Right lobe of liver (tissue), 6 donors: ENCODE data around the gene LMTK2. TPM values are rescaled to one million over a fixed set of nuclear protein-coding genes. Genes with fewer than 3 reads are reported as not detected.

ENCODE experiments used
- ATAC-seq, 4 donors: fragments of 200-7000 bp; cut with Tn5 transposase; one replicate each; pipeline ENCODE4 v1.9.1; 2020; ENCODE audit warnings: mild to moderate bottlenecking in 4 of 4, moderate library complexity in 4 of 4
- DNase-seq, 3 donors: peaks; one replicate each; pipeline ENCODE4 v3.0.0-alpha.2; 2020
- H3K27ac ChIP-seq, 3 donors: fragments of 200-600 bp; one replicate each; pipeline ENCODE4 v1.8.0; 2022
- H3K27me3 ChIP-seq, 2 donors: fragments of 200-600 bp; one replicate each; pipeline ENCODE4 v1.8.0; 2022
- H3K36me3 ChIP-seq, 4 donors: fragments of 200-600 bp; sonication (generic) in 1 of 4; one replicate each; pipeline versions ENCODE4 v1.5.1 to v1.8.0; 2017 to 2022; ENCODE audit warnings: control low read depth in 1 of 4
- H3K4me1 ChIP-seq, 4 donors: fragments of 200-600 bp; sonication (generic) in 1 of 4; one replicate each; pipeline versions ENCODE4 v1.5.1 to v1.8.0; 2017 to 2022; ENCODE audit warnings: control low read depth in 1 of 4
- H3K4me3 ChIP-seq, 3 donors: fragments of 200-600 bp; one replicate each; pipeline ENCODE4 v1.8.0; 2022
- H3K9me3 ChIP-seq, 4 donors: fragments of 200-600 bp; sonication (generic) in 1 of 4; one replicate each; pipeline versions ENCODE4 v1.5.1 to v1.8.0; 2017 to 2022; ENCODE audit warnings: control low read depth in 1 of 4
- POLR2A ChIP-seq: fragments of 450-650 bp; IDR thresholded peaks from one replicate; pipeline ENCODE4 v1.6.1; 2017; ENCODE audit warnings: antibody characterized with exemption, mild to moderate bottlenecking
- WGBS: methylation state at CpG from one replicate; pipeline ENCODE4 v1.1.6; 2018; ENCODE audit warnings: low coverage, low lambda C conversion rate; ENCODE audit not compliant: insufficient coverage; ENCODE audit errors: missing lambda C conversion rate; 5-methylcytosine and 5-hydroxymethylcytosine counted together
- intact Hi-C, 2 donors: fragments of 100-400 bp; cut with DNase I; formaldehyde crosslinking; loops; one replicate each; pipeline versions ENCODE4 v1.11.2 to v1.14.1; 2022
- total RNA-seq, 6 experiments: library from RNA; depleted of rRNA in 2 of 6; stranded (reverse); fragments of >200 nt in 2 of 6; fragmentation: NEBNext Ultra II Directional in 3 of 6; extraction: Animal tissue kit (Norgen Biotek cat#: 25700) in 3 of 6; gene quantifications; one replicate each; pipeline versions ENCODE4 v1.1.0 to v1.2.4, GENCODE V29; 2016 to 2023
- TF ChIP-seq, protein P1 (sequence below), 4 donors: fragments of 200-600 bp in 3 of 4; fragments of 450-650 bp in 1 of 4; IDR thresholded peaks; one replicate each; pipeline versions ENCODE4 v1.5.1 to v1.8.0; 2016 to 2022; ENCODE audit warnings: antibody characterized with exemption in 4 of 4, mild to moderate bottlenecking in 2 of 4
- donor health status: DM: no; HTN: yes; CAD: no.
- donor health status: DM: no; HTN: no; CAD: no.
- donor health status: DM: no; HTN: no; CAD: no.
- donor health status: DM: no; HTN: yes; CAD: no.
- donor health status: DM: no; HTN: yes; CAD: no.

LMTK2 gene
- total RNA-seq, 6 experiments from 2014 or later, result 9.4 to 16.7 (median 13.9) TPM

DNA sequence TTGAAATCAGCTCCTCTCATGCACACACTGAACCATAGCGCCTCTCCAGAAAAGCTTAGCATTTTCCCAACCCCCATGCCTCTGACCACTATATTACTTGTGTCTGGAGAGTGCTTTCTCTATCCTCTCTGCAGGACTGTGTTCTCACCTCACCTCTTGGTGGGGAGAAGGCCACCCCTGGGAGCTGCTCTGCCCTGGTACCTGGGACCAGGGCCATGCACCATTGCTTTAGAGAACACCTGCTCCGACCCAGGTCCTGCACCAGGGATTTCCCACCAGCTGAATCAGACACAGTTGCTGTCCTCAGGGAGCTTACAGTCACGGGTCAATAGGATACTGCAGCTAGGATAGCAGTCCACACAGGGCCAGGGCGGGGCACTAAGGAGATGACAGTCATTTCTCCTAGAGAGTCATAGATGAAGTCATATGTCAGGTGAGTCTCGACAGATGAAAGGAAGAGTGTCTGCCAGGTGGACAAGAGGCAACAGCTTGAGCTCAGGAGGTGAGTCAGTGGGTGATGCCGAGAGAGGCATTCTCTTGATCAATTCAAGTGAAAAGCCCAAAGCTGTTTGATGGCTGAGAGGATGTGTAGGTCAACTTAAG lies 619 bp upstream of the LMTK2 start:
- Histone ChIP-seq H3K27me3 (no peaks in the 10 kb centered on the region), H3K4me1 (peaks cover 0 to 24% (median 8%) of the 10 kb centered on the region in 4 donors), H3K36me3 (no peaks in the 10 kb centered on the region), H3K9me3 (no peaks in the 10 kb centered on the region), H3K27ac (no peak overlapping the region), H3K4me3 (no peak overlapping the region)
- no peak for DNase-seq
- no peak for ATAC-seq
- intact Hi-C loops, result loop anchor here (10.0 kb wide), 2 partner anchors 49 to 81 kb away; no protein-coding TSS in a partner anchor
- WGBS, result 46% methylated on average over 6 of the region's 6 CpGs
- TF ChIP-seq, protein P1, sequence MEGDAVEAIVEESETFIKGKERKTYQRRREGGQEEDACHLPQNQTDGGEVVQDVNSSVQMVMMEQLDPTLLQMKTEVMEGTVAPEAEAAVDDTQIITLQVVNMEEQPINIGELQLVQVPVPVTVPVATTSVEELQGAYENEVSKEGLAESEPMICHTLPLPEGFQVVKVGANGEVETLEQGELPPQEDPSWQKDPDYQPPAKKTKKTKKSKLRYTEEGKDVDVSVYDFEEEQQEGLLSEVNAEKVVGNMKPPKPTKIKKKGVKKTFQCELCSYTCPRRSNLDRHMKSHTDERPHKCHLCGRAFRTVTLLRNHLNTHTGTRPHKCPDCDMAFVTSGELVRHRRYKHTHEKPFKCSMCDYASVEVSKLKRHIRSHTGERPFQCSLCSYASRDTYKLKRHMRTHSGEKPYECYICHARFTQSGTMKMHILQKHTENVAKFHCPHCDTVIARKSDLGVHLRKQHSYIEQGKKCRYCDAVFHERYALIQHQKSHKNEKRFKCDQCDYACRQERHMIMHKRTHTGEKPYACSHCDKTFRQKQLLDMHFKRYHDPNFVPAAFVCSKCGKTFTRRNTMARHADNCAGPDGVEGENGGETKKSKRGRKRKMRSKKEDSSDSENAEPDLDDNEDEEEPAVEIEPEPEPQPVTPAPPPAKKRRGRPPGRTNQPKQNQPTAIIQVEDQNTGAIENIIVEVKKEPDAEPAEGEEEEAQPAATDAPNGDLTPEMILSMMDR (IDR thresholded peaks at IDR 0.05), result no peak
- no peak for TF ChIP-seq POLR2A

DNA sequence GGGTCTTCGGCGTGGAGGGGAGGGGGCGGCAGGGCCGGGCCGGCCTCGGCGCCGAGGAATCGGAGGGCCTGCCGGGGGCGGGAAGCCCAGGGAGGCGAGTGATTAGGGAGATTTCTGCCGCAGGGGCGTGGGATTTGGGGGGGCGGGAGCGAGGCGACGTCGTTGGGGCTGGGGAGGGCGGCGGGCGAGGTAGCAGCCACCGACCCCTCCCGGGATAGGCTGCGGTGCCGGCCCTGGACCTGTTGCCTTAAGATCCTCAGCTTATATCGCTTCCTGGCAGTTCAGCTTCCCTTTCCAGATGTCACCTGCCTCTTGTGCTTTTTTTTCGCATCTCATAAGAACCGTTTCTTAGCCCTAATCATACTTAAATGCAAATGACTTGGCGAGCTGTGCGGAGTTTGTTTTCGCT lies 655 bp downstream of the LMTK2 start:
- Histone ChIP-seq H3K4me3 (peak overlapping the region; percentile 97 to 98 (median 98)), H3K27ac (peak overlapping the region in 2 of 3 donors; percentile 77 to 81), H3K27me3 (no peaks in the 10 kb centered on the region), H3K9me3 (no peaks in the 10 kb centered on the region), H3K4me1 (peaks cover 0 to 29% (median 12%) of the 10 kb centered on the region in 4 donors), H3K36me3 (no peaks in the 10 kb centered on the region)
- no peak for TF ChIP-seq POLR2A
- TF ChIP-seq, protein P1 (IDR thresholded peaks at IDR 0.05), result no peak
- 0% methylated on average over 6 of the region's 32 CpGs for WGBS
- ATAC-seq, result peak in 3 of 4 donors; percentile 2 to 3 (median 2)
- intact Hi-C loops, result loop anchor here (10.0 kb wide), 2 partner anchors 47 to 83 kb away; no protein-coding TSS in a partner anchor
- no peak for DNase-seq

DNA sequence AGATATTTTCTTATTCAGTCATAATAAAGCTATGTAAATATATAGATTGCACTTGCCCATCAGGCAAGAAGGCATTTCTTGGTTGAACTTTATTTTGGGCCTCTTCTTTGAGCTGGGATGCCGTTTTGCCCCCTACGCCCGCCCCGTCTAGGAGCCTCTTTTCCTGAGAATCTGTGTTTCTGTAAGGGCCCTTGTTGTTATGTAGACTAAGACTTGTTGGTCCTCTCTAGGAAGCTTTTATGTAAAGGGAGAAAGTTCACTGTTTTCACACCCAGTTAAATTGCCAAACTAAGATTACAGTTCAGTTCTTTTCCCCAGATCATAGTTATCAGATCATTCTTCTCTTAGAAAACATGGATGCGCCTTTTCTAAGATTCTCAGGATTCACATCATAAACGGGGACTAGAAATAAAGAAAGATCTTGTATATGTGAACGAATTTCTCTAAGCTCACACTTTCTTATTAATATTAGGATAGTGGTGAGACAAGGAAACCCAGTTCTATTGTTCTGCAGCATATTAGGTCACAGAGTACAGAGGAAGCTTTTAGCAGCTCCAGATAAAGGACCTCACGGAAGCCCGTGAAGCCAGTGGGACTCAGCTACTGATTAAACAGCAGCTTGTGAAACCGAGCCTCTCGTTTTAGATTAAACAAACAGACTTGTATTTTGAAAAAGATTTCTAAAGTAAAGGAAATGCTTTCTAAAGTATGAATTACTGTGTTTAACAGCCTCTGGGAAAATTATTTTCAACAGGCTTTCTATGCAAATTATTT lies 3.8 kb downstream of the LMTK2 start:
- DNase-seq (peak; percentile 62 to 75 (median 73)), ATAC-seq (peak; percentile 73 to 78 (median 78))
- H3K27me3 ChIP-seq, result no peaks in the 10 kb centered on the region
- H3K9me3 ChIP-seq, result no peaks in the 10 kb centered on the region
- intact Hi-C loops, result no loop called here
- peak overlapping the region; percentile 2 to 60 (median 34) for H3K27ac ChIP-seq
- H3K36me3 ChIP-seq, result no peaks in the 10 kb centered on the region
- H3K4me3 ChIP-seq, result peak overlapping the region in 2 of 3 donors; percentile 22 to 23
- WGBS, result 32% methylated on average over 11 of the region's 11 CpGs
- peaks cover 0 to 29% (median 12%) of the 10 kb centered on the region in 4 donors for H3K4me1 ChIP-seq
- TF ChIP-seq, protein P1 (IDR thresholded peaks at IDR 0.05), result no peak
- peak; percentile 24 for TF ChIP-seq POLR2A

DNA sequence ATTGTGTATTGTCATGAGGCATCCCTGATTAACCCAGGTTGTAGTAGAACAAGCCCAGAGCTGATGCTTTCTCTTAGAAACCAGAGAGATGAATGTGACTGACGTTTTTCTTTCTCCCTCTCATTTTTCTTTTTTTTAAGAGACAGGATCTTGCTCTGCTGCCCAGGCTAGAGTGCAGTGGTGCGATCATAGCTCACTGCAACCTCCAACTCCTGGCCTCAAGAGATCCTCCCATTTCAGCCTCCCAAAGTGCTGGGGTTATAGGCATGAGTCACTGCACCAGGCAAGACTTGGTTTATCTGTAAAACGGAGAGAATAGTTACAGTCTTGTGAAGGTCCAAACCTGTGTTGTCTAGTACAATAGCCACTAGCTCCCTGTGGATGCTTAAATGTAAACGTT lies 5.4 kb downstream of the LMTK2 start:
- Histone ChIP-seq H3K4me1 (peaks cover 0 to 31% (median 12%) of the 10 kb centered on the region in 4 donors), H3K36me3 (no peaks in the 10 kb centered on the region), H3K27ac (no peak overlapping the region), H3K9me3 (no peaks in the 10 kb centered on the region), H3K4me3 (no peak overlapping the region), H3K27me3 (no peaks in the 10 kb centered on the region)
- TF ChIP-seq, protein P1 (IDR thresholded peaks at IDR 0.05), result no peak
- no peak for TF ChIP-seq POLR2A
- ATAC-seq (no peak), DNase-seq (no peak)
- 86% methylated on average over 4 of the region's 4 CpGs for WGBS
- intact Hi-C loops, result no loop called here
